Caco-2 (cell line): Measurements from ENCODE around the gene STK10. TPM values are rescaled to one million over a fixed set of nuclear protein-coding genes. Genes with fewer than 3 reads are reported as not detected.

Experiments
- BruUV-seq: library from RNA; stranded (reverse); fragments of 400-500 nt; replicated peaks from 2 replicates; lab custom pipeline; 2021; lab: Mats Ljungman, UMichigan
- CTCF ChIA-PET: fragments of 300-600 bp; sonication (Branson Sonifier 250); formaldehyde crosslinking; loops from one replicate; lab custom pipeline; 2022; ENCODE audit warnings: antibody characterized with exemption; lab: Charles Lee
- POLR2A ChIA-PET: fragments of 300-600 bp; sonication (Branson Sonifier 250); formaldehyde crosslinking; loops from one replicate; lab custom pipeline; 2022; ENCODE audit warnings: antibody characterized with exemption; lab: Charles Lee
- DNase-seq, 2 experiments: peaks; one replicate each; pipeline versions ENCODE4 v3.0.0 to v3.0.0-alpha.2; 2020 to 2022
- H3K27me3 ChIP-seq: replicated peaks from 2 replicates; pipeline ENCODE4 v1.6.0; 2011; ENCODE audit warnings: low read length; ENCODE audit not compliant: control insufficient read depth, insufficient read depth
- H3K36me3 ChIP-seq: 2 replicates; pipeline ENCODE4 v1.5.1; 2011; ENCODE audit warnings: low read length; ENCODE audit not compliant: control insufficient read depth, insufficient read depth
- H3K4me1 ChIP-seq: fragments of 250-450 bp; sonication (Bioruptor Pico); 2 replicates; pipeline ENCODE4 v1.5.1; 2020; ENCODE audit warnings: mild to moderate bottlenecking
- H3K4me3 ChIP-seq: 2 replicates; pipeline ENCODE4 v1.5.1; 2011; ENCODE audit warnings: low read depth, mild to moderate bottlenecking, control low read depth, low read length
- H3K9me3 ChIP-seq: fragments of 250-450 bp; sonication (Bioruptor Pico); 2 replicates; pipeline ENCODE4 v1.5.1; 2020; ENCODE audit warnings: mild to moderate bottlenecking, moderate library complexity
- H3K27ac Mint-ChIP-seq: one replicate; pipeline ENCODE4 v1.8.0; 2022; ENCODE audit warnings: mixed read lengths; ENCODE audit not compliant: unreplicated experiment
- H3K27me3 Mint-ChIP-seq: one replicate; pipeline ENCODE4 v1.8.0; 2022; ENCODE audit warnings: mixed read lengths; ENCODE audit not compliant: insufficient read depth, unreplicated experiment
- H3K36me3 Mint-ChIP-seq: one replicate; pipeline ENCODE4 v1.8.0; 2022; ENCODE audit warnings: mild to moderate bottlenecking, mixed read lengths; ENCODE audit not compliant: insufficient read depth, unreplicated experiment
- H3K4me1 Mint-ChIP-seq: one replicate; pipeline ENCODE4 v1.8.0; 2022; ENCODE audit warnings: low read depth, mixed read lengths; ENCODE audit not compliant: unreplicated experiment
- H3K4me3 Mint-ChIP-seq: one replicate; pipeline ENCODE4 v1.8.0; 2022; ENCODE audit warnings: mild to moderate bottlenecking, moderate library complexity, mixed read lengths; ENCODE audit not compliant: unreplicated experiment
- H3K9me3 Mint-ChIP-seq: one replicate; pipeline ENCODE4 v1.8.0; 2022; ENCODE audit warnings: mixed read lengths; ENCODE audit not compliant: unreplicated experiment
- CTCF ChIP-seq, 2 experiments: fragments of 200-600 bp in 1 of 2; IDR thresholded peaks; 1 replicate in 1 of 2; 2 replicates in 1 of 2; pipeline versions ENCODE4 v1.5.1 to v1.8.0; 2011 to 2022; ENCODE audit warnings: antibody characterized with exemption in 1 of 2, control low read depth in 1 of 2, inconsistent platforms in 1 of 2, low read depth in 1 of 2, low read length in 1 of 2, mild to moderate bottlenecking in 1 of 2, moderate library complexity in 1 of 2; ENCODE audit not compliant: insufficient read depth in 1 of 2, severe bottlenecking in 1 of 2, unreplicated experiment in 1 of 2
- intact Hi-C: fragments of 100-400 bp; cut with micrococcal nuclease; formaldehyde crosslinking; loops from one replicate; pipeline ENCODE4 v1.10.0; 2022; ENCODE audit not compliant: unreplicated experiment
- total RNA-seq: library from RNA; stranded (reverse); gene quantifications from 2 replicates; pipeline ENCODE4 v1.2.3, GENCODE V29; 2022

STK10 gene
- total RNA-seq, 1 experiment from 2014 or later = 10.3 TPM

- Mint-ChIP-seq H3K4me3 (no peak overlapping the region), H3K27ac (no peak overlapping the region), H3K36me3 (peaks cover 59% of the 10 kb centered on the region), H3K9me3 (no peaks in the 10 kb centered on the region), H3K4me1 (peaks cover 8% of the 10 kb centered on the region), H3K27me3 (no peaks in the 10 kb centered on the region)
- Histone ChIP-seq H3K27me3 (no peaks in the 10 kb centered on the region), H3K9me3 (no peaks in the 10 kb centered on the region), H3K4me1 (no peaks in the 10 kb centered on the region), H3K36me3 (peaks cover 4% of the 10 kb centered on the region; the same call in 1 of the 2 replicates), H3K4me3 (no peak overlapping the region)
- ChIA-PET POLR2A (no interaction called here), CTCF (no interaction called here)
- no peak for TF ChIP-seq CTCF (IDR thresholded peaks at IDR 0.05; ENCODE audit: insufficient read depth in 1 of 2, low read depth in 1 of 2, low read length in 1 of 2, severe bottlenecking in 1 of 2, unreplicated experiment in 1 of 2)
- no peak for DNase-seq
- intact Hi-C loops = no loop called here
- no TSS peak for BruUV-seq
These were observed 28.3 kb upstream of the STK10 start for GRCh38 chr5:172216345-172216744.

GRCh38 chr5:172213126-172213525 lies 25.1 kb upstream of the STK10 start:
- Mint-ChIP-seq H3K36me3 (peaks cover 64% of the 10 kb centered on the region), H3K4me1 (peaks cover 8% of the 10 kb centered on the region), H3K27ac (no peak overlapping the region), H3K4me3 (no peak overlapping the region), H3K27me3 (no peaks in the 10 kb centered on the region), H3K9me3 (no peaks in the 10 kb centered on the region)
- no peak for DNase-seq
- Histone ChIP-seq H3K4me3 (no peak overlapping the region), H3K36me3 (peaks cover 4% of the 10 kb centered on the region; the same call in 1 of the 2 replicates), H3K27me3 (no peaks in the 10 kb centered on the region), H3K9me3 (no peaks in the 10 kb centered on the region), H3K4me1 (no peaks in the 10 kb centered on the region)
- no peak for TF ChIP-seq CTCF (IDR thresholded peaks at IDR 0.05; ENCODE audit: insufficient read depth in 1 of 2, low read depth in 1 of 2, low read length in 1 of 2, severe bottlenecking in 1 of 2, unreplicated experiment in 1 of 2)
- intact Hi-C loops = no loop called here
- CTCF ChIA-PET = no interaction called here
- BruUV-seq = no TSS peak
- POLR2A ChIA-PET = no interaction called here

- Histone ChIP-seq H3K9me3 (no peaks in the 10 kb centered on the region), H3K27me3 (no peaks in the 10 kb centered on the region), H3K4me1 (no peaks in the 10 kb centered on the region), H3K4me3 (no peak overlapping the region), H3K36me3 (peaks cover 4% of the 10 kb centered on the region; the same call in 1 of the 2 replicates)
- ChIA-PET POLR2A (no interaction called here), CTCF (no interaction called here)
- Mint-ChIP-seq H3K27ac (no peak overlapping the region), H3K4me3 (no peak overlapping the region), H3K27me3 (no peaks in the 10 kb centered on the region), H3K4me1 (peaks cover 8% of the 10 kb centered on the region), H3K9me3 (no peaks in the 10 kb centered on the region), H3K36me3 (peaks cover 65% of the 10 kb centered on the region)
- DNase-seq = no peak
- no peak for TF ChIP-seq CTCF (IDR thresholded peaks at IDR 0.05; ENCODE audit: insufficient read depth in 1 of 2, low read depth in 1 of 2, low read length in 1 of 2, severe bottlenecking in 1 of 2, unreplicated experiment in 1 of 2)
- intact Hi-C loops = loop anchor here (1.0 kb wide), 1 partner anchor 23 kb away; no protein-coding TSS in a partner anchor
- BruUV-seq = no TSS peak
These were observed 23.7 kb upstream of the STK10 start for GRCh38 chr5:172211676-172212075.
